NCI-H2227 treated with DMSO at 0.1 percent for 48 hours (cell line): Measurements from ENCODE around the gene BIRC7.

Experiments
- DNase-seq: peaks from one replicate; lab custom pipeline; 2025; lab: John Stamatoyannopoulos, UW

BIRC7 gene

DNA sequence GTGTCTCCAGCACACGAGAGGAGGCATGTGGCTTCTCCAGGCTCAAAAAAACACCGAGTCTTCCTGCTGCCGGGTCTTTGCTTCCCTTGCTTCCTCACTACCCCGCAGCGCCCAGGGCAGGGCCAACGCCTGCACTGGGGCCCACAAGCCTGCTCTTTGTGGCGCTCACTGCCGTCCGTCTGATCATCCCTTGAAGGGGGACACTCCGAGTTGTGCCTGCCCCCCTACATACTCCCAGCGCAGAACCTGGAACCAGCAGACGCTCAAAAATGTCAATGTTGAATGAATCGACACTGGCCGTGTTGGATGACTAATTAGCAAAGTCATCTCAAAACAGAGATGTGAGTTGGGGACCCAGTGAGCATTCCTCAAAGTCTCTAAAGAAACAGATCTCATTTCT, 28.8 kb downstream of the BIRC7 start:
- peak; percentile 23 for DNase-seq

DNA sequence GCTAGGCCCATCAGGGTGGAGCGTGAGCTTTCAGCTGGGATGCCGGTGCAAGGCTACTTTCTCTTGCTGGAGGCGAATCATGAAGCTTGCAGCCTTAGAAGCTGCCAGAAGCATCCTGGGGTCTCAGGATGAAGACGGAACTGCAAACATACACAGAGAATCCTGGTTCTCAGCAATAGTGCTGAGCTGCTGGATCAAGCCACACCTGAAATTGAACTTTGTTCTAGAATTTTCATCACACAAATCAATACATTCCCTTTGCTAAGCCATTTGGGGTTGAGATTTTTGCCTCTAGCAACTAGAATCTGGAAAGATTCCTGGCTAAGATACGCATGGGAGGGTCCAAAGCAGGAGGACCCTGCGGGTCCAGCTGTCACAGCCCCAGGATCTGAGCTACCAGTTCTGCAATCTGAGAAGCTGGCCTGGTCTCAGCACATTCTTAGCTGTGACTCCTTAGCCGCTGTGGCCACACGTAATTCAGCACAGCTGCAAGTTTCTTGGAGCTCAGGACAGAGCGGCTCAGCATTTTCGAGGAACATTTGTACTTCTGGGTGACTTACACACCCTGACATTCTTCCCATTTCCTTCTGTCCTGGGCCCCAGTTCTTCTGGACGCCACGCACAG, 30.3 kb downstream of the BIRC7 start:
- no peak for DNase-seq

GRCh38 chr20:63267691-63268090, 32.0 kb downstream of the BIRC7 start:
- no peak for DNase-seq

- no peak for DNase-seq
Measured at GRCh38 chr20:63268256-63268655, 32.6 kb downstream of the BIRC7 start.

DNA sequence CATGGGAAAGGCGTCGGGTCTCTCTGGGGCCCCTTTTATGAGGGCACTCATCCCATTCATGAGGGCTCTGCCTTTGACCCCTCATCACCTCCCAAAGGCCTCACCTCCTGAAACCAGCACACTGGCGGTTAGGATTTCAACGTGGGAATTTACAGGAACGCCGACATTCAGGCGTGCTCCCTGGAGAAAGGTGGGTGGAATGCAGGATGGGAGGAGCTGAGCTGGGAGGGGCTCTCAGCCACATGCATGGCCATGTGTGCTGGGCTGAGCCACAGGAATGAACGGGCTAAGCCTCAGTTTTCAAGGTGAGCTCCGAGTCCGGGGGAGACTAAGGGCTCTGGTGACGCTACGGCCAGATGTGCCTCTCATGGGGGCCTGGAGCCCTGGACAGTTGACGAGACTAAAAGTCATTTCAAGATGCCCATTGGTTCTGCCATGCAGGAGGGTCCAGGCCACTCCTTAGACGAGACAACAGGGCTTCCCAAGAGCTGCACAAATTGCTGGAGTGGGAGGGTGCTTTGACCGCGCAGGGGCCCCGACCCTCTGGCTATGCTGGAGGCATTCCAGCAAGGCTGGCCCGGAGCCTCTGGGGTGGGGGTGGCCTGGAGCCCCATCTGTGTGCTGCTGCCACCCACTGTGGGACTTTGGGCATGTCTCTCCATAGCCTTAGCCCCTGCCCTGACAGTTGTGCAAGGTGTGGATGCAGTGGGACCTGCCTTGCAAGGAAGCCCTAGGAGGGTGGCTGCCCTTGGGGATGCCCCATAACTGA, 33.1 kb downstream of the BIRC7 start:
- DNase-seq: no peak

DNA sequence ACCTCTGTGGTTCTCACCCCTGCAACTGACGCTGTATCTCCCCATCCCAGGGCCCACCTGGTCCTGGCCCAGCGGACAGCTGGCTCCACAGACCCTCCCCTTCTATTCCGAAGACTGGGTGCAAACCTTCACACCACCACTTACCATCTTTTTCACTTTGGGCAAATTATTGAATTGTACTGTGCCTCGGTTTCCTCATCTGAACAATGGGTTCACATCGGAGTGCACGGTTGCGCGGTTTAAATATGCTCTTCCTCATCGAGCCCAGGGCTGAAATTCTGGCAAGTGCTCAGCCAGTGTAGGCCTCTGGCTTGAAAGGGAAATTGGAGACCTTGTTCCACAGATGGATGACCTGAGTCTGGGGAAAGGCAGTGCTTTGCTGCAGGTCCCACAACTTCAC, 34.0 kb downstream of the BIRC7 start:
- no peak for DNase-seq

GRCh38 chr20:63270606-63271325, 35.1 kb downstream of the BIRC7 start:
- DNase-seq: no peak

DNA sequence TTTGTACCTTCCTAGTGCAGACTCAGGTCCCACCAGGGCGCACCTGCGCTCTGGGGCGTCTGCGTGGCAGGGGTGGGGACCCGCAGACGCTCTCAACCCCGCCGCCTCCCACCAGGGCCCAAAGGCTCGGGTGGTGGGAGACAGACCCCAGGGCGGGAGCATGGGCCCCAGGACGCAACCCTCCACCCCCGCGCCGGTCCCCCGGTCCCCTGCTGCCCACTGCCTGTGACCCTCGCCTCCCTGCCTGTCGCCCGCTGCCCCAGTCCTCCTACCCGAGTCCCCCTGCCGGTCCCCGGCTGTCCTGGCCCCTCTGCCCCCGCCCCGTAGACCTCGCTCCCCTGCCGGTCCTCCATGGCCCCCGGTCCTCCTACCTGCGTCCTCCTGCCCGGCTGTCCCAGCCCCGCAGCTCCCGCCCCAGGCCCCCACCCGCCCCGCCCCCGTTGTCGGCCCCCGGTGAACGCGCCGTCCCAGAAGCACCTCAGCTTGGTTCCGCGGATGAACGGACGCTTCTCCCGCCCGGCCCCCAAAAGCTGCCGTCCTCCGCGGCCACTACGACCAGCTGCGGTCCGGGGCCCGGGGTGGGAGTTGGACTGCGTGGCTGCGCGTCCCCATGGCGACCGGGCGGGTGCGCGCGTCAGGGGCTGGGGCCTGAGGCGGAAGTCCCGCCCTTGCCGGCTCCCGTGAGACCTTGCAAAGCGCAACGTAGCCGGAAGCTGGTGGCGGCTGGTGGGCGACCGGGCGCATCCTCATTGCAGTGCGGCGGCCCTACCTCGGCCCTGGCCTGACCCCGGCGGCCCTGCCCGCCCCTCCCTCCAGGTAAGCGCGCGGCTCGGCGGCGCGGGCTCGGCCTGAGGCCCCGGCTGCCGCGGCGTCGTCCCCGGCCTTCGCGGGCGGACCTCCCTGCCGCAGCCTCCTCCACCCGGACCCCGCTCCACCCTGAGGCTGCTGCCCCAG, 36.7 kb downstream of the BIRC7 start, which contains the start of gene ARFGAP1:
Gene ARFGAP1, plus strand, starts transcription at position 709 of the 954 bp plus-strand sequence. CDS start 2,768 bp downstream, outside the sequence.
- peak; percentile 79 for DNase-seq

GRCh38 chr20:63273059-63273579, 37.4 kb downstream of the BIRC7 start:
- DNase-seq: no peak

DNA sequence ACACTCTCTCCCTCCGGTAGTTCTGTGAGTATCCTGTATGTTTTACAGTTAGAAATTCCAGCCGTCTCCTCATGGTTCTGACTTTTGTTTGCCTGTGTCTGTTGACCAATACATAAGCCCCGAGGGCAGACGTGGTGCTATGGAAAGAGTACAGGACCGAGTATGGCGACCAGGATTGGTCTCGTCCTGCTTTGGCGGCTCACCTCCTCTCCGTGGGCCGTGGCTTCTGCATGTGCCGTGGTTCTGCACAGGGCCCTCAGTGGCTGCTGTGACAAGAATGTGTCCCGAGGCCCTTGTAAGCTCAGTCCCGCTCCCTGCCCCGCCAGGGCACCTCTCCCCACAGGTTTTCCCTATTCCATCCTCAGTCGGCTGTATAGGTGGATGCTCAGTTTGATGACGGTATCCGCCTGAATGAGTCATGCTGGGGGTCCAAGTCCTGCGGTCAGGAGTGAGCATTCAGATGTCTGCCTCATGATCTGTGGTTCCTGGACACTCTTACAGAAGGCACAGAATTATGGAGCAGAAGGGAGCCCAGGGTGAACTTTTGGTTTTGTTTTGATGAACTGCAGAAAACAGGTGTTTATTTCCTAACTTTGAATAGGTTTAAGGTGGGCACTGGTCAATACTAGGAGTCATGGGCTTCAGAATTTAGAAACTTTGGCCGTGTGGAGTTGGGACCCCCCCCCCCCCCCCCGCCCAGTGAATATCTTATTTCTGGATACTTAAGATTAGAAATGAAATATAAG, 38.1 kb downstream of the BIRC7 start:
- DNase-seq: no peak

GRCh38 chr20:63274381-63275228, 38.9 kb downstream of the BIRC7 start:
- DNase-seq: no peak

- DNase-seq: no peak
Measured at GRCh38 chr20:63275825-63276224, 40.1 kb downstream of the BIRC7 start.

GRCh38 chr20:63276956-63277355, 41.3 kb downstream of the BIRC7 start:
- no peak for DNase-seq

DNA sequence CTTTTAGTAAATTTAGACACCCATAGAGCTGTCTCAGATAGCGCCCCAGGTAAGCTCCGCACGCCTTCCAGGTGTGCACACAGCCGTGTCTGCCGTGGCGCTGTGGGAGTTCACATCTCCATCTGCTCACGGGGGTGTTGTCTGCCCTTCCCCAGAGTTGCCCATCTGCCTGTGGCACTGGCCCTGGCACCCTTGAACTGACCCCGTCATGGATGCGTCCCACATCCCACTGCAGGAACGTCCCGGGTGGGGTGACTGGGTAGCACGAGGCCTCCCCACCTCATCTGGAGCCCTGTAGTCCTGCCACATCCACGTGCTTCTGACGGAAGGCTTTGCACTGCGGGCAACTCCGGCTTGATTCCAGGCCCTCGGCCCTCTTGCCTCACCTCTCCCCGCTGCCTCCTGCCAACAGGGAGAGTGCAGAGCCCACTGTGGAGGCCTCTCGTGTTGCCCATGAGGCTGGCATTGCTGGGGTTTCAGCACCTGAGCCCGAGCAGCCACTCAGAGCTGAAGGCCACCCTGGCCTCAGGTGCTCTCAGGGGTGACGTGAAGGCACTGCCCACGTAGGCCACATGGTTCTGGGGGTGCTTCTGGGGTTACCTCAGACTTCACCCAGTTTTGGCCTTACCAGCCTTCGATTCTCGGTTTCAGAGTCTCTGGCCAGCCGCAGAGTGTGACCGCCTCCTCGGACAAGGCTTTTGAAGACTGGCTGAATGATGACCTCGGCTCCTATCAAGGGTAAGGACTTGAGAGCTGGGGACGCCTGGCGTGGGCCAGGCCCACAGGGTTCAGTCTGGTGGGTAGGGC, 42.0 kb downstream of the BIRC7 start:
- DNase-seq: no peak

GRCh38 chr20:63278661-63279060, 43.0 kb downstream of the BIRC7 start:
- DNase-seq: no peak

GRCh38 chr20:63279931-63280330, 44.2 kb downstream of the BIRC7 start:
- no peak for DNase-seq

DNA sequence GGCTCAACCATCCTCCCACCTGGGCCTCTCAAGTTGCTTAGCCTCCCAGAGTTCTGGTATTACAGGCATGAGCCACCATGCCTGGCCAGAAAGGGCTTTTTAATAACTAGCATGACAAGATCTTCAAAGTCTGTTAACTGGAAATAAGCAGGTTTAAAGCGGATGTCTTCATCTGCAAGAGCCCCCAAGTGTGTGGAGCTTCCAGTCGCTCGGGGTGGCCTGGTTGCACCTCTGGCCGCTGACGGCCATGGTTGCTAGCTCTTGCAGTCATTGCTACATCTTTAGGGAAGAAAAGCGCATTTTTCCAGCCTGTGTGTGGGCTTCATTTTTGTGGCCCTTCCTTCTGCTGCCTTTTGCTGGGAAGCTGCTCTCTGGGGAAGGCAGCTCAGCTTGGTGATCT, 44.7 kb downstream of the BIRC7 start:
- no peak for DNase-seq

GRCh38 chr20:63280929-63281545, 45.3 kb downstream of the BIRC7 start:
- DNase-seq: no peak
